H9 (cell line): ENCODE data around the gene LILRA6. TPM values are rescaled to one million over a fixed set of nuclear protein-coding genes. Genes with fewer than 3 reads are reported as not detected.

ENCODE experiments used
- DNase-seq: peaks from one replicate; pipeline ENCODE4 v3.0.0-alpha.2; 2017
- H2AFZ ChIP-seq: one replicate; pipeline ENCODE4 v1.6.1; 2013; ENCODE audit warnings: mild to moderate bottlenecking, low read length, control low read depth, moderate library complexity
- H2AK5ac ChIP-seq: 2 replicates; pipeline ENCODE4 v1.6.1; 2013; ENCODE audit warnings: low read length, control low read depth, mixed read lengths; ENCODE audit not compliant: insufficient read length
- H2BK120ac ChIP-seq: one replicate; pipeline ENCODE4 v1.6.1; 2013; ENCODE audit warnings: low read depth, mild to moderate bottlenecking, low read length, control low read depth, inconsistent platforms; ENCODE audit not compliant: poor library complexity, severe bottlenecking
- H2BK12ac ChIP-seq: 2 replicates; pipeline ENCODE4 v1.6.1; 2013; ENCODE audit warnings: low read length, control low read depth, mixed read lengths, low read depth; ENCODE audit not compliant: insufficient read length
- H2BK15ac ChIP-seq: 2 replicates; pipeline ENCODE4 v1.6.1; 2013; ENCODE audit warnings: low read depth, low read length, control low read depth
- H2BK20ac ChIP-seq: one replicate; pipeline ENCODE4 v1.6.1; 2013; ENCODE audit warnings: low read depth, mild to moderate bottlenecking, low read length, control low read depth, inconsistent platforms; ENCODE audit not compliant: poor library complexity, severe bottlenecking
- H2BK5ac ChIP-seq: 2 replicates; pipeline ENCODE4 v1.6.1; 2013; ENCODE audit warnings: low read length, control low read depth, mixed read lengths; ENCODE audit not compliant: insufficient read length
- H3K14ac ChIP-seq: 2 replicates; pipeline ENCODE4 v1.6.1; 2013; ENCODE audit warnings: low read length, control low read depth; ENCODE audit not compliant: insufficient read depth
- H3K18ac ChIP-seq: 2 replicates; pipeline ENCODE4 v1.6.1; 2013; ENCODE audit warnings: low read depth, mild to moderate bottlenecking, mixed read lengths, low read length, control low read depth; ENCODE audit not compliant: insufficient read length
- H3K23ac ChIP-seq: 2 replicates; pipeline ENCODE4 v1.6.1; 2013; ENCODE audit warnings: low read length, control low read depth, mixed read lengths, low read depth; ENCODE audit not compliant: insufficient read length
- H3K23me2 ChIP-seq: 2 replicates; pipeline ENCODE4 v1.6.1; 2013; ENCODE audit warnings: low read depth, mild to moderate bottlenecking, mixed read lengths, low read length, control low read depth; ENCODE audit not compliant: insufficient read length, poor library complexity, severe bottlenecking
- H3K27ac ChIP-seq: 2 replicates; pipeline ENCODE4 v1.5.1; 2013; ENCODE audit warnings: low read length, control low read depth, mixed read lengths, low read depth; ENCODE audit not compliant: insufficient read length
- H3K27me3 ChIP-seq: 2 replicates; pipeline ENCODE4 v1.6.1; 2013; ENCODE audit warnings: low read length, control low read depth, inconsistent platforms; ENCODE audit not compliant: insufficient read depth
- H3K4ac ChIP-seq: 2 replicates; pipeline ENCODE4 v1.6.1; 2013; ENCODE audit warnings: low read depth, mild to moderate bottlenecking, control low read depth, inconsistent platforms, low read length, moderate library complexity
- H3K4me1 ChIP-seq: 2 replicates; pipeline ENCODE4 v1.6.1; 2013; ENCODE audit warnings: low read length, control low read depth, inconsistent platforms; ENCODE audit not compliant: insufficient read depth
- H3K4me2 ChIP-seq: 2 replicates; pipeline ENCODE4 v1.6.1; 2013; ENCODE audit warnings: low read length, control low read depth, mixed read lengths; ENCODE audit not compliant: insufficient read length, insufficient read depth
- H3K56ac ChIP-seq: 2 replicates; pipeline ENCODE4 v1.6.1; 2013; ENCODE audit warnings: low read depth, mild to moderate bottlenecking, mixed read lengths, low read length, control low read depth; ENCODE audit not compliant: insufficient read length
- H3K79me1 ChIP-seq: 2 replicates; pipeline ENCODE4 v1.6.1; 2013; ENCODE audit warnings: low read depth, mild to moderate bottlenecking, moderate library complexity, low read length, control low read depth, inconsistent platforms; ENCODE audit not compliant: insufficient read depth, poor library complexity, severe bottlenecking
- H3K79me2 ChIP-seq: 2 replicates; pipeline ENCODE4 v1.6.1; 2013; ENCODE audit warnings: low read length, control low read depth, inconsistent platforms; ENCODE audit not compliant: insufficient read depth
- H3K9ac ChIP-seq: 2 replicates; pipeline ENCODE4 v1.6.1; 2013; ENCODE audit warnings: low read length, control low read depth, mixed read lengths; ENCODE audit not compliant: insufficient read length; ENCODE audit errors: extremely low read depth
- H3K9me3 ChIP-seq: one replicate; pipeline ENCODE4 v1.6.1; 2013; ENCODE audit warnings: low read depth, low read length, inconsistent platforms; ENCODE audit not compliant: control insufficient read depth
- H3T11ph ChIP-seq: one replicate; pipeline ENCODE4 v1.6.1; 2013; ENCODE audit warnings: mild to moderate bottlenecking, low read length, control low read depth, inconsistent platforms
- H4K20me1 ChIP-seq: one replicate; pipeline ENCODE4 v1.6.1; 2013; ENCODE audit not compliant: control insufficient read depth, insufficient read length, insufficient read depth
- H4K5ac ChIP-seq: 2 replicates; pipeline ENCODE4 v1.6.1; 2013; ENCODE audit warnings: low read depth, mild to moderate bottlenecking, mixed read lengths, low read length, control low read depth; ENCODE audit not compliant: insufficient read length
- H4K8ac ChIP-seq: replicated peaks from 2 replicates; pipeline ENCODE4 v1.6.1; 2013; ENCODE audit warnings: low read length, control low read depth, mixed read lengths, low read depth; ENCODE audit not compliant: insufficient read length
- H4K91ac ChIP-seq: 2 replicates; pipeline ENCODE4 v1.6.1; 2013; ENCODE audit warnings: low read depth, mild to moderate bottlenecking, moderate library complexity, mixed read lengths, low read length, control low read depth; ENCODE audit not compliant: insufficient read length
- H3K27ac Mint-ChIP-seq, 3 experiments: 2 replicates in 2 of 3; 3 replicates in 1 of 3; pipeline ENCODE4 v1.8.0; 2020 to 2021; ENCODE audit warnings: mixed read lengths in 3 of 3, mild to moderate bottlenecking in 1 of 3, moderate library complexity in 1 of 3
- H3K27me3 Mint-ChIP-seq: 2 replicates; pipeline ENCODE4 v1.8.0; 2021; ENCODE audit warnings: low read depth, mild to moderate bottlenecking, moderate library complexity, mixed read lengths
- H3K36me3 Mint-ChIP-seq, 3 experiments: 2 replicates in 2 of 3; 3 replicates in 1 of 3; pipeline ENCODE4 v1.8.0; 2020 to 2021; ENCODE audit warnings: low read depth in 3 of 3, mixed read lengths in 3 of 3; ENCODE audit not compliant: insufficient read depth in 1 of 3
- H3K4me1 Mint-ChIP-seq, 2 experiments: 2 replicates each; pipeline ENCODE4 v1.8.0; 2020; ENCODE audit warnings: mixed read lengths in 2 of 2
- H3K4me3 Mint-ChIP-seq, 2 experiments: 2 replicates in 1 of 2; 3 replicates in 1 of 2; pipeline ENCODE4 v1.8.0; 2020 to 2021; ENCODE audit warnings: mild to moderate bottlenecking in 2 of 2, mixed read lengths in 2 of 2, moderate library complexity in 1 of 2
- H3K9me3 Mint-ChIP-seq, 2 experiments: 2 replicates in 1 of 2; 3 replicates in 1 of 2; pipeline ENCODE4 v1.8.0; 2020; ENCODE audit warnings: mild to moderate bottlenecking in 2 of 2, mixed read lengths in 2 of 2, moderate library complexity in 1 of 2
- CTCF ChIP-seq: fragments of 200-600 bp; sonication (generic); conservative IDR thresholded peaks from 3 replicates; pipeline ENCODE4 v1.8.0; 2021; ENCODE audit warnings: antibody characterized with exemption, mild to moderate bottlenecking
- WGBS: extraction: QIAGEN DNeasy Blood & Tissue Kit; methylation state at CpG from one replicate; pipeline ENCODE4 v1.1.7; 2013; ENCODE audit warnings: missing lambda C conversion rate, low lambda C conversion rate, mixed read lengths; ENCODE audit not compliant: insufficient read length; ENCODE audit errors: extremely low coverage; 5-methylcytosine and 5-hydroxymethylcytosine counted together
- total RNA-seq: library from RNA; stranded (reverse); gene quantifications from 2 replicates; pipeline ENCODE4 v1.2.1, GENCODE V29; 2021

The LILRA6 gene
- total RNA-seq, 1 experiment from 2014 or later = not detected

- no peak overlapping the region for H2BK12ac ChIP-seq
- H3K36me3 Mint-ChIP-seq = peaks cover 22 to 49% (median 47%) of the 10 kb centered on the region in 3 experiments
- no peak overlapping the region for H3K18ac ChIP-seq
- H4K5ac ChIP-seq = no peak overlapping the region
- peak overlapping the region; percentile 44 for H3K9ac ChIP-seq
- H3K23me2 ChIP-seq = peaks cover 11% of the 10 kb centered on the region
- H4K20me1 ChIP-seq = peaks cover 3% of the 10 kb centered on the region
- H2BK15ac ChIP-seq = no peak overlapping the region
- no peak overlapping the region for H3K4ac ChIP-seq
- DNase-seq = peak; percentile 34
- peak overlapping the region; percentile 70 for H3K4me2 ChIP-seq
- WGBS = no CpG with 5 or more reads among the region's 12 CpGs
- H3K4me3 Mint-ChIP-seq = peak overlapping the region; percentile 87 to 93
- H2BK20ac ChIP-seq = no peak overlapping the region
- no peak overlapping the region for H2BK120ac ChIP-seq
- peak overlapping the region; percentile 55 to 92 (median 91); a peak in 6 of 7 replicates for H3K27ac Mint-ChIP-seq
- H2AFZ ChIP-seq = no peak overlapping the region
- no peak overlapping the region for H3T11ph ChIP-seq
- H3K79me1 ChIP-seq = no peaks in the 10 kb centered on the region
- peaks cover 3% of the 10 kb centered on the region; the same call in 1 of the 2 replicates for H3K4me1 ChIP-seq
- no peak overlapping the region for H3K23ac ChIP-seq
- H2BK5ac ChIP-seq = no peak overlapping the region
- no peaks in the 10 kb centered on the region for H3K79me2 ChIP-seq
- H3K4me1 Mint-ChIP-seq = peaks cover 13 to 29% of the 10 kb centered on the region in 2 experiments
- H3K9me3 Mint-ChIP-seq = no peaks in the 10 kb centered on the region
- H3K9me3 ChIP-seq = no peaks in the 10 kb centered on the region
- TF ChIP-seq CTCF = no peak
- H4K8ac ChIP-seq = no peak overlapping the region
- no peaks in the 10 kb centered on the region for H3K27me3 ChIP-seq
- no peak overlapping the region for H2AK5ac ChIP-seq
- H3K27ac ChIP-seq = no peak overlapping the region
- H3K14ac ChIP-seq = no peak overlapping the region
- no peaks in the 10 kb centered on the region for H3K27me3 Mint-ChIP-seq
- no peak overlapping the region for H3K56ac ChIP-seq
- H4K91ac ChIP-seq = no peak overlapping the region
These were observed 54.2 kb downstream of the LILRA6 start for GRCh38 chr19:54188215-54188871.
